ENCODE measurements around the gene DDX27.

Gene DDX27

DNA sequence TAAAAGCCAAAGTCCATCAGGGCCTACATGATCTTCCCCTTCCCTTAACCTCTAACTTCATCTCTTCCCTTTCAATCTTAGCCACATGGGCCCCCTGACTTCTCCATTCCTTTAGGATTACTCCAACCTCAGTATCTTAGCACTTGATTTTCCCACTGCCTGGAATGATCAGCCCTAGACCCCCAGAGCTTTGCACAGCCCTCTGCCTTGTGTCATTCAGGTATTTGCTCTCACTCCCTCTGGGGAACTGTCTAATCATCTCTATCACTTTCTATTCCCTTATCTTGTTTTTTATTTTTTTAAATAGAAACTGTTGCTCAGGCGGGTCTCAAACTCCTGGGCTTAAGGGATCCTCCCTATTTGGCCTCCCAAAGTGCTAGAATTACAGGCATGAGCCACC, 72.0 kb downstream of the DDX27 start:
- no peak for DNase-seq (ENCODE audit: low read depth)

DNA sequence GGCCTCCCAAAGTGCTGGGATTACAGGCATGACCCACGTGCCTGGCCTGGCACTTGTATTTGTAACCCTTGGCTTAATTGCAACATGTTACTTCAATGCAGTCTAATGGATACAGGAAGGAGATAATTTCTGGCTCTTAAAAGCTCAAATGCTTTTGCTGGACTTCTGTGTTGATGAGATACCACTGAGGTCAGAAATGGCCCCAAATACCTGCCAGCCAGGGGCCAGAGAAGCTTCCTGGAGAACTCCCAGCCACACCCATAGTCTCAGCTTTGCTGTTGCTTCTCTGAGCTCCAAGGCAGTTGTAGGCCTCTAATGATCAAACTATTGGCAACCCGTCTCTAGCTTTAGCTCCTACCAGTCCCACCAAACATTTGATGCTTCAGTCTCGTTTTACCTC, 72.8 kb downstream of the DDX27 start:
- DNase-seq (ENCODE audit: low read depth) = no peak

DNA sequence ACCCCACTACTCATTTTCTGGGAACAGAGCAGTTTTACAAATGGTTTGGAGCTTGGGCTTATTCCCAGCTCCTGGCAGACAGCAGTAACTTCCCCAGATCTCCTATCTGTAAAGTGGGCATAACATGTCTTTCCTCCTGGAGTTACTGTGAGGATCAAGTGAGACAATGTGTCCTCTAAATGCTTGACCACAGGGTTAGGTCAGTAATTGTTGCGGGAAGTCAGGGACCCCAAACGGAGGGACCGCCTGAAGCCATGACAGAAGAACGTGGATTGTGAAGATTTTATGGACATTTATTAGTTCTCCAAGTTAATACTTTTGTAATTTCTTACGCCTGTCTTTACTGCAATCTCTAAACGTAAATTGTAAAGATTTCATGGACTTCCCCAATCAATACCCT, 73.9 kb downstream of the DDX27 start:
- DNase-seq (ENCODE audit: low read depth) = no peak
